ENCODE data around the gene COMMD6. TPM values are rescaled to one million over a fixed set of nuclear protein-coding genes. Genes with fewer than 3 reads are reported as not detected.
A peak's percentile ranks its signal among the peaks of the same experiment; 100 is the strongest.
"Not testable (repeated sequence)": the region's sequence is repeated elsewhere in the genome, so short reads cannot be mapped to it uniquely, and the experiment has no call there.

COMMD6 gene
- 100 to 1,000 TPM; 221 to 309 (median 253) TPM for polyA plus RNA-seq (ENCODE audit: insufficient read length in 4 of 4)

DNA sequence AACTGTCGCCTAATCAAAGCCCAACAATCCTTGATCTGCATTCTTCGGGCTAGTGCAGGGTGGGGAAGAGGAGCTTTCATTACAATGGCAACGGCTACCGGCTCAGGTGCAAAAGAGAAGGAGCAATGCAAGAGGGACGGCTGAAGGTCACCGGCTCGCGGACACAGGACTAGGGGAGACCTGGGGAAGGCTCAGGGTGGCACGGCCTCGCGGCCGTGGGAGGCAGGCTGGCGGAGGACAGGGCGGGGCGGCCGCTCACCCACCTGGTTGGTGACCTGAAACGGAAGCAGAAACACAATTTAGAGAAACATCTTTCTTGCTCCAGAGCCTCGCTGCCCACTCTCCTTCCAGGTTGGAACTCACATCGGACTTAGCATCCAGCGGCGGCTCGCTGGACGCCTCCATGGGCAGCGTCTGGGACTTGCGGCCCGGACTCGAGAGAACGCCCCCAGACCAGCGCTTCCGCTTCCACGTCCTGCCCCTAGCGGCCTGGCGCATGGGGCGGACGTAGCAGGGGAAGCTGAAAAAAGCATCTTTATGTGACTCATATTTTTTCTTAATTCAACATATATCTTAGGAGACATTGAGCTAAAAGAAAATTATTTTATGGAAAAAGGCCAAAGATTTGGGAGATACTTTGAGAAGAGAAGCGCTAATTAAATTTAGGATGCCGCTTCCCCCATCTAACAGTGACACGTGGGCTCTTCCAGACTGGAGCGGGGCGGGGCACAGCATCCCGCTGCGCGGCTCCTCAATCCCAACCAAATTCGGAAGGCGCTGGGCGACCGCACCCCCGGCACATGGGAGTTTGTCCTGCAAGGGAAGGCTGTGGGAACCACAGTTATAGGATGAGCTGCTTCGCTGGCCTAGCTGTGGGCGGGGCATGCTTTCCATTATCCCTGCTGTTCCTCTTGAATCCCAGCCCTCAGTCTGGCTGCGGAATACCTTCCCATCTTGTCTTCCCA lies at the start of gene COMMD6:
COMMD6 (minus strand) TSS at position 441 of the 965 bp plus-strand sequence; CDS start at position 405, 36 bp downstream.
- DNase-seq (ENCODE audit: low read depth in 4 of 4, low spot score in 2 of 4) = peak; percentile 72 to 84 (median 78)

- no peak for DNase-seq (ENCODE audit: low read depth in 4 of 4, low spot score in 2 of 4)
These were observed 47.5 kb upstream of the COMMD6 start for GRCh38 chr13:75585153-75585552.

DNA sequence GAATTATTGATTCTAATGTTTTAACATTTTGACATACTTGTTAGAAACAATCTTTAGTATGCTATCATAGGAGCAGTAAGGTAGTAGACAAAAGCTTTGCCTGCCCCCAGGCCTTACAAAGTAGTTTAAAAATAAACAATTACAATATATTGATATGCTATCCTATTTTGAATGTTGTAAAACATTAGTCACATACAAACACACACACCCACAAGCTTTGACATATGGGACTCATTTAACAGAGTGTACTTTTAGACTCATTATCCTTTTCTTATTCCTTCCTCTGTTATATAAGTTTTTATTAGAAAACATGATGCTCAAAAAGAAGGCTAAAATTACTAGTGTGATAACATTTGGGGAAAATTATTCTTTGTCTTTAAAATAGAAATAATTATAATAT lies 45.5 kb upstream of the COMMD6 start:
- DNase-seq (ENCODE audit: low read depth in 4 of 4, low spot score in 2 of 4) = no peak

- DNase-seq (ENCODE audit: low read depth in 4 of 4, low spot score in 2 of 4) = no peak
These were observed 44.4 kb upstream of the COMMD6 start for GRCh38 chr13:75581874-75582640.

DNA sequence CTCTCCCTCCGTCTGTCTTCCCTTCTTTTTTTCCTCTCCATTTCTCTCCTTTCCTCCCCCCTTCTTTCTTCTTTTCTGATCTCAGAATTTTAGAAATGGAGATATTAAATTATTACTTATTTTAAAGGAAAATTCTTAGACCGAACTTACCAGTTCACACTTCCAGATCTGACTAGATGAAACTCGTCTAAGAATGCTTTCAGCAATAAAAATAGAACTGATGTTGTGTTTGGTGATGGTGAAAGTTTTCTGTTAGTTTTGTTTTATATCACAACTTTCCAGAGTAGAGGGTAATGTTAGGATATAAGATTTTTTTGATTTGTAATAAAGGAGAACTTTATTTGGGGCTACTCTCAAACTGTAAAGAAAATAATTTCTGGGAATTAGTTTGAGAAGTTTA lies 41.9 kb upstream of the COMMD6 start:
- no peak for DNase-seq (ENCODE audit: low read depth in 4 of 4, low spot score in 2 of 4)

DNA sequence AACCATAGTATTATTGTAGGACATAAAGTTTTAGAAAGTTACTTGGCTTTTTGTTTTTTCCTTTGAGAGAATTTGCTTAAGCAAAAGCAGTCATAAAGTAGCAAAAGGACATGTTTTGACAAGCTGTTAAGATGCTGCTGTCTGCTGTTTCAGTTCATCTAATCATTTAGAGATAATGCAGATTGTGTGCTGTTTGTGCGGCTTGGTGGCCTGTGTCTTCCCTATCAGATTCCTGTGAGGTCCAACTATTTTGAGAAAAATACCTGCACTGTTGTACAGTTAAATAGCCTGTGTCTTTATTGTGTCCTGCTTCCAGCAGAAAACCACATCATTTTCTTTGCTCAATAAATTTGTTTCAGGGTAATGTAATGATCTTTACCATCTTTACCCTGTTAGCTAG lies 31.9 kb upstream of the COMMD6 start:
- no peak for DNase-seq (ENCODE audit: low read depth in 4 of 4, low spot score in 2 of 4)

DNA sequence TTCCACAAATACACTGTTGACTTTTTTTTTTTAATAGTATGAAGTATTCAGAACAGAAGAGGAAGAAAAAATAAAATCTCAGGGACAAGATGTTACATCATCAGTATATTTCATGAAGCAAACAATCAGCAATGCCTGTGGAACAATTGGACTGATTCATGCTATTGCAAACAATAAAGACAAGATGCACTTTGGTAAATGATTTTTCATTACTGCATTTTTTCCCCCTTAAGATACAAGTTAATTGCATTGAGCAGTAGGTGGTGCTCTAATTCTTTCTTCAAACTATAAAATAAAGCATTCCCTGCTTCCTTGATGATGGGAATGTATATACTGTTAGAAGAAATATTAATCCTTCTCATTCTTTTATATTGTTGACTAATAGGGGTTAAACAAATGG lies 29.0 kb upstream of the COMMD6 start:
- peak in 1 of 4 donors; percentile 16 for DNase-seq (ENCODE audit: low read depth in 4 of 4, low spot score in 2 of 4)

DNA sequence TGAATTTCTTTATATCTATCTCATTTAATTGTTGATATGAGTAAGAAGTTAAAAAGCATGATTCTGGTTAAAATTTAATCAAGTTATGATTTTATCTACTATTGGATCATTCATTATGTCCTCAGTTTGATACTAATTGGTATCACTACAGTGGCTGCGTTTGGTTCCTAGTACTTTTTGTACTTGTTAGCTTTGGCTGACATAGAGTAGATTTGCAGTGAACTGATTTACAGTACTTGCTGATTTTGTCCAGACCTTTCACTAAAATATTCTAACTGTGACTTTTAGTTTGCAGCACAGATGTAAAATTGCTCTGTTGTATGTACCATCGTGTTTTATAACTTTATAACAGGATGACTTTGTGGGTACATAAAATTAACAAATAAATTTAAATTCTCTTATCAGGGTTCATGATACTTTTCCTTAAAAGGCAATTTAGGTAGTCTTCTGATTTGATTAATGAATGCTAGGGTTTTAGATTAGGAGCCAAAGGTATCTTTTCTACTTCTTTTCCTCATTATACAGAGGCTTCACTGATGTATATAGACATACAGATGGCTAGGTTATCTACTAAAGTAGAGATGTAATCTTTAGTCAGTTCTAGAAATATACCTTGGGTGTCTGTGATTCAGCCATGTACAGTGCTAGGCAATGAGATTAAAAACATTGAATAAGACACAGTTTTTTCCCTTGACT lies 20.7 kb upstream of the COMMD6 start:
- no peak for DNase-seq (ENCODE audit: low read depth in 4 of 4, low spot score in 2 of 4)

- no peak for DNase-seq (ENCODE audit: low read depth in 4 of 4, low spot score in 2 of 4)
These were observed 19.3 kb upstream of the COMMD6 start for GRCh38 chr13:75556961-75557360.

- no peak for DNase-seq (ENCODE audit: low read depth in 4 of 4, low spot score in 2 of 4)
These were observed 18.2 kb upstream of the COMMD6 start for GRCh38 chr13:75555836-75556235.

DNA sequence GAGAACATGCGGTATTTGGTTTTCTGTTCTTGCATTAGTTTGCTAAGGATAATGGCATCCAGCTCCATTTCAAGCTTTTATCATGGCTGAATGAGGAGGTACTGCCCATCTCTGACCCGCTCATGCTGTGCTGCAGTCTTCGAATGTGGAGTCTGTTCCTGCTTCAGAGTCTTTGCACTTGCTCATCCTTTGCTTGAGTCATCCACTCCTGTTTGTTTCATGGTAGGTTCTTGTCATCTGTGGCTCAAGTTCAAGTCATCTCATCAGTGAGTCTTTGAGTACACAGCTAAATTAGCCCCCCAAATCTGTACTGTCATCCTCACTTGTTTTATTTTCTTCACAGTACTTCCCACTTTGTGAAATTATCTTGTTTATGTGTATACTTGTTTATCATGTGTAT lies 17.3 kb upstream of the COMMD6 start:
- DNase-seq (ENCODE audit: low read depth in 4 of 4, low spot score in 2 of 4) = no peak

DNA sequence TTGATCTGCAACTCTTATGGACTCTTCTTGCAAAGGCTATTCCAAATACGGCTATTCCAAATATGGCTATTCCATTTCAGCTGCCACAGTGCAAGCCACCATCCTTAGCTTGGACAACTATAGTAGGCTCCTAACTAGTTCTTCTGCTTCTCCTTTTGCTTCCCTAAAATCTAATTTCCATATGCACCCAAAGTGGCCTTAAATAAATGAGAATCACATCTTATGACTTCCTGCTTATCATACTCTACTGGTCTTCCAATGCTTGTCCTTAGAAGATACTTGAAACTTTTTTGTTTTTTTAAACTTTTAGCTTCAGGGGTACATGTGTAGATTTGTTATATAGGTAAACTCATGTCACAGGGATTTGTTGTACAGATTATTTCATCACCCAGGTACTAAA lies 16.8 kb upstream of the COMMD6 start:
- no peak for DNase-seq (ENCODE audit: low read depth in 4 of 4, low spot score in 2 of 4)

- peak in 3 of 4 donors; percentile 9 to 33 (median 24) for DNase-seq (ENCODE audit: low read depth in 4 of 4, low spot score in 2 of 4)
These were observed 12.5 kb upstream of the COMMD6 start for GRCh38 chr13:75550159-75550567.

DNA sequence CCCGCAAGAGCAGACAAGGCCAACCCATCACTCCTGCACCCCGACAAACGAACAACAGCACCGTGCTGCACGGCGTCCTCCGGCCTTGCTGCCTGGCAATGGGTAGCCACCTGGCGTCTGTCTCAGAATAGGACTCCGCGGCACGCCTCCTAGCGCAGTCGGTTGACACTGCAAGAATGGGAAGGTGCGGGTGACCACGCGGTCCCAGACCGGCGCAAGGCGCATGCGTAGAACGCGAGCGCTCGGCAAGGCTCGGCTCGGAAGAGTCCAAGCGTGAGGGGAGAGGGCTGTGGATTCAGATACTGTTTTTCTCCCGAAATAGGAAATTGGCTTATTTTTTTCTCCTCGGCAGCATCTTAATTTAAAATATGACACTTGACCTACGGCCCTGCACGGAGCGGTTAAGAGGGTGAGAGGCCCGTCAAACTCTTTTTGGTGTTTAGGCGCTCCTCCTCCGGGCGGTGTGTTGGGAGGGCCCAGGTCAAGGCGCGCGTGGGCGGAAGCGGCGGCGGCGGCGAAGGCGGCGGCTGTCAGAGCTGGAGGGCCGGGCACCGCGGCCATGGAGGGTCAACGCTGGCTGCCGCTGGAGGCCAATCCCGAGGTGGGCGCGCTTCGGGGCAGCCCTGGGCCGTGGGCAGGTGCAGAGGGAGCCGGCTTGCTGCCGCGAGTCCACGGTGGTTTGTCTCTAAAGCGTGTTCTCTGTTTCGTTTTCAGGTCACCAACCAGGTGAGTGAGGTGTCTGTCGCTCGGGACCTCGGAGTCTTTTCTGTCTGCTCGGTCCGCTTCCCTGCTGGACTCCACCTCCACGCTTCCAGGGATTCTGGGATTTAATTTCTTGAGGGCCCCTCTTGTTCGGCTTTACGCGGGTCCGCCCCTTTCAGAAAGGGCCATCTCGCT lies 11.9 kb upstream of the COMMD6 start, which contains the start of gene UCHL3:
UCHL3 (plus strand) TSS at position 530 of the 897 bp plus-strand sequence; CDS start at position 560, 30 bp downstream.
- DNase-seq (ENCODE audit: low read depth in 4 of 4, low spot score in 2 of 4) = peak; percentile 92 to 96 (median 94)

- no peak for DNase-seq (ENCODE audit: low read depth in 4 of 4, low spot score in 2 of 4)
These were observed 10.3 kb upstream of the COMMD6 start for GRCh38 chr13:75547917-75548316.

DNA sequence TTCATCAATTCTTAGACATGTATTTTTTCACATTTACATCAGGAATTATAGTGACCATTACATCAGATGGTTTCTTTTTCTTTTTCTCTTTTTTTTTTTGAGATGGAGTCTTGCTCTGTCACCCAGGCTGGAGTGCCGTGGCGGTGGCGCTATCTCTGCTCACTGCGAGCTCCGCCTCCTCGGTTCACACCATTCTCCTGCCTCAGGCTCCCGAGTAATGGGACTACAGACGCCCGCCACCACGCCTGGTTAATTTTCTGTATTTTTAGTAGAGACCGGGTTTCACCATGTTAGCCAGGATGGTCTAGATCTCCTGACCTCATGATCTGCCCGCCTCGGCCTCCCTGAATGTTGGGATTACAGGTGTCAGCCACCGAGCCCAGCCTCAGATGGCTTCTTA lies 7.7 kb upstream of the COMMD6 start:
- DNase-seq (ENCODE audit: low read depth in 4 of 4, low spot score in 2 of 4) = not testable (repeated sequence)

- DNase-seq (ENCODE audit: low read depth in 4 of 4, low spot score in 2 of 4) = no peak
These were observed 7.2 kb upstream of the COMMD6 start for GRCh38 chr13:75544681-75545330.

DNA sequence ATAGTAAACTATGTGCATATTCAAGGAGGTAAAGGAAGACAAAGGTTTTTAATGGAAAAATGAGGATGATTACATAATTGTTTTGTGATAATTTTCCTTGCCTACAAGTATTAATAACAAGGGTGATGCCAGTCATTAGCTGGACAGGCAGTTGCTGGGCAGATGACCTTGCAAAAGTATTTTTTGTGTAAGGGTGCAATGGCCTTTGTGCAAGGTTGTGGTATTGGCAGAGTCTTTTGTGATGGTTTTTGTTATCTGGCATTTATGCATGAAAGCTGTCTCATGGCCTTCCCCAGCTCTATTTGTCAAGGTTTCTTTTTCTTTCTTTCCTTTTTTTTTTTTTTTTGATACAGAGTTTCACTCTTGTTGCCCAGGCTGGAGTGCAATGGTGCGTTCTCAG lies 4.3 kb upstream of the COMMD6 start:
- DNase-seq (ENCODE audit: low read depth in 4 of 4, low spot score in 2 of 4) = no peak

- no peak for DNase-seq (ENCODE audit: low read depth in 4 of 4, low spot score in 2 of 4)
These were observed 3.6 kb upstream of the COMMD6 start for GRCh38 chr13:75541287-75541686.

Measured in left renal cortex interstitium (tissue), 4 donors.